ENCODE measurements around the gene LRRC14B.

Gene LRRC14B

GRCh38 chr5:178110-178509 is 13.2 kb upstream of the LRRC14B start:
- no peak overlapping the region for H3K27ac ChIP-seq
- no peak for DNase-seq
- no peaks in the 10 kb centered on the region for H3K36me3 ChIP-seq
- H3K4me3 ChIP-seq (ENCODE audit: low read depth, low read length), result no peak overlapping the region
- H3K9me3 ChIP-seq (ENCODE audit: severe bottlenecking), result no peaks in the 10 kb centered on the region
- H3K27me3 ChIP-seq (ENCODE audit: insufficient read depth, low read depth, severe bottlenecking), result peaks cover 4% of the 10 kb centered on the region
- no peak for TF ChIP-seq CTCF (IDR thresholded peaks at IDR 0.05; ENCODE audit: low read depth, low read length)

GRCh38 chr5:179401-179800 is 11.9 kb upstream of the LRRC14B start:
- H3K27me3 ChIP-seq (ENCODE audit: insufficient read depth, low read depth, severe bottlenecking), result peaks cover 4% of the 10 kb centered on the region

GRCh38 chr5:180286-180918 is 10.9 kb upstream of the LRRC14B start:
- no peaks in the 10 kb centered on the region for H3K36me3 ChIP-seq
- H3K27me3 ChIP-seq (ENCODE audit: insufficient read depth, low read depth, severe bottlenecking), result peaks cover 4% of the 10 kb centered on the region
- no peak for DNase-seq
- H3K27ac ChIP-seq, result no peak overlapping the region
- H3K4me3 ChIP-seq (ENCODE audit: low read depth, low read length), result no peak overlapping the region
- TF ChIP-seq CTCF (IDR thresholded peaks at IDR 0.05; ENCODE audit: low read depth, low read length), result no peak
- no peaks in the 10 kb centered on the region for H3K9me3 ChIP-seq (ENCODE audit: severe bottlenecking)

More at GRCh38 chr5:179401-179800, 11.9 kb upstream of the LRRC14B start:
- no peak overlapping the region for H3K4me3 ChIP-seq (ENCODE audit: low read depth, low read length)
- DNase-seq, result no peak
- no peaks in the 10 kb centered on the region for H3K9me3 ChIP-seq (ENCODE audit: severe bottlenecking)
- H3K27ac ChIP-seq, result no peak overlapping the region
- TF ChIP-seq CTCF (IDR thresholded peaks at IDR 0.05; ENCODE audit: low read depth, low read length), result no peak
- no peaks in the 10 kb centered on the region for H3K36me3 ChIP-seq

- peaks cover 4% of the 10 kb centered on the region for H3K27me3 ChIP-seq (ENCODE audit: insufficient read depth, low read depth, severe bottlenecking)
- no peaks in the 10 kb centered on the region for H3K36me3 ChIP-seq
- H3K27ac ChIP-seq, result no peak overlapping the region
- no peak for TF ChIP-seq CTCF (IDR thresholded peaks at IDR 0.05; ENCODE audit: low read depth, low read length)
- DNase-seq, result no peak
- H3K4me3 ChIP-seq (ENCODE audit: low read depth, low read length), result no peak overlapping the region
- H3K9me3 ChIP-seq (ENCODE audit: severe bottlenecking), result no peaks in the 10 kb centered on the region
Observed at GRCh38 chr5:181160-181559, 10.1 kb upstream of the LRRC14B start.

GRCh38 chr5:181566-181965 is 9.7 kb upstream of the LRRC14B start:
- Histone ChIP-seq H3K36me3 (no peaks in the 10 kb centered on the region), H3K4me3 (ENCODE audit: low read depth, low read length) (no peak overlapping the region), H3K9me3 (ENCODE audit: severe bottlenecking) (no peaks in the 10 kb centered on the region), H3K27ac (no peak overlapping the region), H3K27me3 (ENCODE audit: insufficient read depth, low read depth, severe bottlenecking) (peaks cover 4% of the 10 kb centered on the region)
- no peak for TF ChIP-seq CTCF (IDR thresholded peaks at IDR 0.05; ENCODE audit: low read depth, low read length)
- DNase-seq, result no peak

GRCh38 chr5:182126-182525 is 9.2 kb upstream of the LRRC14B start:
- Histone ChIP-seq H3K4me3 (ENCODE audit: low read depth, low read length) (no peak overlapping the region), H3K9me3 (ENCODE audit: severe bottlenecking) (no peaks in the 10 kb centered on the region), H3K27me3 (ENCODE audit: insufficient read depth, low read depth, severe bottlenecking) (peaks cover 4% of the 10 kb centered on the region), H3K36me3 (no peaks in the 10 kb centered on the region), H3K27ac (no peak overlapping the region)
- TF ChIP-seq CTCF (IDR thresholded peaks at IDR 0.05; ENCODE audit: low read depth, low read length), result no peak
- DNase-seq, result no peak
